ELR (cell line): ENCODE results near the gene NMB.
"Not testable (repeated sequence)": the region's sequence is repeated elsewhere in the genome, so short reads cannot be mapped to it uniquely, and the experiment has no call there.

Experiments used
- DNase-seq: peaks from one replicate; pipeline ENCODE4 v3.0.0-alpha.2; 2015; ENCODE audit warnings: low read depth

The NMB gene

GRCh38 chr15:84658080-84658787, at the start of gene NMB:
NMB (minus strand) TSS chr15:84658199; CDS start chr15:84658152, 47 bp downstream.
- peak; percentile 84 for DNase-seq

- no peak for DNase-seq
Measured at GRCh38 chr15:84703808-84704207, 45.8 kb upstream of the NMB start.

- no peak for DNase-seq
Measured at GRCh38 chr15:84702961-84703482, 45.0 kb upstream of the NMB start.

- no peak for DNase-seq
Measured at GRCh38 chr15:84699538-84700191, 41.7 kb upstream of the NMB start.

- DNase-seq, result no peak
Measured at GRCh38 chr15:84697236-84697990, 39.4 kb upstream of the NMB start.

GRCh38 chr15:84696757-84697156, 38.8 kb upstream of the NMB start:
- DNase-seq, result no peak

GRCh38 chr15:84690342-84690741, 32.3 kb upstream of the NMB start:
- no peak for DNase-seq

- no peak for DNase-seq
Measured at GRCh38 chr15:84689858-84690257, 31.9 kb upstream of the NMB start.

GRCh38 chr15:84686446-84686845, 28.4 kb upstream of the NMB start:
- not testable (repeated sequence) for DNase-seq

- DNase-seq, result peak; percentile 89
Measured at GRCh38 chr15:84685304-84685703, 27.3 kb upstream of the NMB start.

- peak; percentile 35 for DNase-seq
Measured at GRCh38 chr15:84684092-84684491, 26.1 kb upstream of the NMB start.

GRCh38 chr15:84681831-84682230, 23.8 kb upstream of the NMB start:
- peak; percentile 62 for DNase-seq

- peak; percentile 46 for DNase-seq
Measured at GRCh38 chr15:84671211-84671610, 13.2 kb upstream of the NMB start.

- DNase-seq, result peak; percentile 63
Measured at GRCh38 chr15:84669726-84670125, 11.7 kb upstream of the NMB start.

GRCh38 chr15:84668221-84668982, 10.4 kb upstream of the NMB start:
- no peak for DNase-seq

- DNase-seq, result no peak
Measured at GRCh38 chr15:84666373-84666772, 8.4 kb upstream of the NMB start.

GRCh38 chr15:84661001-84661400, 3.0 kb upstream of the NMB start:
- no peak for DNase-seq

GRCh38 chr15:84659904-84660781, 2.1 kb upstream of the NMB start:
- DNase-seq, result no peak

- DNase-seq, result no peak
Measured at GRCh38 chr15:84658788-84659411, 901 bp upstream of the NMB start.

GRCh38 chr15:84657748-84658079, 285 bp downstream of the NMB start:
- DNase-seq, result no peak

GRCh38 chr15:84656972-84657371, 1.0 kb downstream of the NMB start:
- DNase-seq, result no peak
